ENCODE measurements around the gene RNF130. TPM values are rescaled to one million over a fixed set of nuclear protein-coding genes. Genes with fewer than 3 reads are reported as not detected.

Gene RNF130
- total RNA-seq, 1 donor from 2014 or later = 29.8 TPM

DNA sequence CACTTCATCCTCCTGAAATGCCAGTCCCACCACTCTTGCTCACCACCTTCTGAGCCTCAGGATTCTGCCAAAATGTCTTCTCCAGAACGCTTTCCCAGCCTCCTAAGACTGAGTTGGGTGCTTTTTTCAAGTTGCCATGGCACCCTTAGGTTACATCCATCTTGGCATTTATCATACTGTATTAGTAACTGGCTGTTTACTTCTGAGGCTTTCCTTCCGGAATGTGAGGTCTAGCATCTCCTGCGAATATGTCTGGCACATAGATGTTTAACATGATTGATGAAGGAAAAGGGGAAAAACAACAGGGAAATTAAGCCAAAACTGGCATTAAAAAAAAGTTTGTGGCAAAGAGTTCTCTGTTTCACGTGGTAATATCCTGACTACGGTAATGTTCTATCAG, 24.9 kb downstream of the RNF130 start:
- H3K4me1 ChIP-seq (ENCODE audit: insufficient read depth, low read length) = no peaks in the 10 kb centered on the region
- H3K36me3 Mint-ChIP-seq (ENCODE audit: low read depth, unreplicated experiment) = peaks cover 6% of the 10 kb centered on the region
- H4K20me1 ChIP-seq (ENCODE audit: insufficient read depth, low read length) = peaks cover 46% of the 10 kb centered on the region
- no peak overlapping the region for H2AFZ ChIP-seq (ENCODE audit: low read depth, low read length)
- no peaks in the 10 kb centered on the region for H3K36me3 ChIP-seq (ENCODE audit: insufficient read depth, low read length)
- no peak overlapping the region for H3K9ac ChIP-seq (ENCODE audit: low read length)
- no peak overlapping the region for H3K4me3 Mint-ChIP-seq (ENCODE audit: unreplicated experiment)
- H3K9me3 ChIP-seq (ENCODE audit: insufficient read depth, low read depth, low read length) = no peaks in the 10 kb centered on the region
- H3K27me3 Mint-ChIP-seq (ENCODE audit: low read depth, unreplicated experiment) = no peaks in the 10 kb centered on the region
- no peak for FAIRE-seq
- peaks cover 66% of the 10 kb centered on the region for H3K79me2 ChIP-seq (ENCODE audit: insufficient read depth, low read length)
- DNase-seq (ENCODE audit: low read depth) = peak; percentile 70
- H3K4me1 Mint-ChIP-seq (ENCODE audit: low read depth, unreplicated experiment) = peaks cover 16% of the 10 kb centered on the region
- no peak for TF ChIP-seq EZH2 (IDR thresholded peaks at IDR 0.05; ENCODE audit: insufficient read depth, low read length)
- TF ChIP-seq, protein P1, sequence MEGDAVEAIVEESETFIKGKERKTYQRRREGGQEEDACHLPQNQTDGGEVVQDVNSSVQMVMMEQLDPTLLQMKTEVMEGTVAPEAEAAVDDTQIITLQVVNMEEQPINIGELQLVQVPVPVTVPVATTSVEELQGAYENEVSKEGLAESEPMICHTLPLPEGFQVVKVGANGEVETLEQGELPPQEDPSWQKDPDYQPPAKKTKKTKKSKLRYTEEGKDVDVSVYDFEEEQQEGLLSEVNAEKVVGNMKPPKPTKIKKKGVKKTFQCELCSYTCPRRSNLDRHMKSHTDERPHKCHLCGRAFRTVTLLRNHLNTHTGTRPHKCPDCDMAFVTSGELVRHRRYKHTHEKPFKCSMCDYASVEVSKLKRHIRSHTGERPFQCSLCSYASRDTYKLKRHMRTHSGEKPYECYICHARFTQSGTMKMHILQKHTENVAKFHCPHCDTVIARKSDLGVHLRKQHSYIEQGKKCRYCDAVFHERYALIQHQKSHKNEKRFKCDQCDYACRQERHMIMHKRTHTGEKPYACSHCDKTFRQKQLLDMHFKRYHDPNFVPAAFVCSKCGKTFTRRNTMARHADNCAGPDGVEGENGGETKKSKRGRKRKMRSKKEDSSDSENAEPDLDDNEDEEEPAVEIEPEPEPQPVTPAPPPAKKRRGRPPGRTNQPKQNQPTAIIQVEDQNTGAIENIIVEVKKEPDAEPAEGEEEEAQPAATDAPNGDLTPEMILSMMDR (IDR thresholded peaks at IDR 0.05; ENCODE audit: insufficient read depth, low read depth, low read length) = no peak
- peaks cover 2% of the 10 kb centered on the region for H3K9me3 Mint-ChIP-seq (ENCODE audit: unreplicated experiment)
- no peak overlapping the region for H3K4me2 ChIP-seq (ENCODE audit: low read length)
- no peak overlapping the region for H3K27ac ChIP-seq (ENCODE audit: low read depth, low read length)
- H3K27me3 ChIP-seq (ENCODE audit: insufficient read depth, low read length) = no peaks in the 10 kb centered on the region
- no peak overlapping the region for H3K4me3 ChIP-seq (ENCODE audit: insufficient read depth, low read depth, low read length)
- no peak overlapping the region for H3K27ac Mint-ChIP-seq (ENCODE audit: unreplicated experiment)

DNA sequence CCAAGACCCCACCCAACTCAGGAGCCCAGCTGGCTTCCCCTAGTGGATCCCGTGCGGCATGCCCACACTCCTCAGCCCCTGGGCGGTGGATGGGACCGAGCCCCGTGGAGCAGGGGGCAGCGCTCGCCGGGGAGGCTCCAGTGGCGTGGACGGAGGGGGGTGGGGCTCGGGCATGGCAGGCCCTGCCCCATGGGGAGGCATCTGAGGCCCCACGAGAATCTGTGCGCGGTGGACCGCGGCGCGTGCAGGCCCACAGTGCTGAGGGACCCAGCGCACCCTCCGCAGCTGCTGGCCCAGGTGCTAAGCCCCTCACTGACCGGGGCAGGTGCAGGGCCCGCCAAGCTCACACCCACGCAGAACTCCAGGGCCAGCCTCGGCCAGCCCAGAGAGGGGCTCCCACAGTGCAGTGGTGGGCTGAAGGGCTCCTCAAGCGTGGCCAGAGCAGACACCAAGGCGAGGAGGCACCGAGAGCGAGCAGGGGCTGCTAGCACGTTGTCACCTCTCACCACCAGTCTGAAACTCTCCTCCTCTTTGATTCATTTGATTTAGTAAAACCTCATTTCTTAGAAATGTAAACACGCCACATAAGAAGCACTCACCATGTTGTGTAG, 25.6 kb downstream of the RNF130 start:
- H3K4me3 ChIP-seq (ENCODE audit: insufficient read depth, low read depth, low read length) = no peak overlapping the region
- DNase-seq (ENCODE audit: low read depth) = no peak
- Mint-ChIP-seq H3K9me3 (ENCODE audit: unreplicated experiment) (peaks cover 2% of the 10 kb centered on the region), H3K4me1 (ENCODE audit: low read depth, unreplicated experiment) (peaks cover 19% of the 10 kb centered on the region), H3K27ac (ENCODE audit: unreplicated experiment) (no peak overlapping the region), H3K4me3 (ENCODE audit: unreplicated experiment) (no peak overlapping the region), H3K36me3 (ENCODE audit: low read depth, unreplicated experiment) (peaks cover 6% of the 10 kb centered on the region), H3K27me3 (ENCODE audit: low read depth, unreplicated experiment) (no peaks in the 10 kb centered on the region)
- H3K36me3 ChIP-seq (ENCODE audit: insufficient read depth, low read length) = no peaks in the 10 kb centered on the region
- H3K79me2 ChIP-seq (ENCODE audit: insufficient read depth, low read length) = peaks cover 67% of the 10 kb centered on the region
- H3K4me2 ChIP-seq (ENCODE audit: low read length) = no peak overlapping the region
- H3K4me1 ChIP-seq (ENCODE audit: insufficient read depth, low read length) = no peaks in the 10 kb centered on the region
- no peaks in the 10 kb centered on the region for H3K9me3 ChIP-seq (ENCODE audit: insufficient read depth, low read depth, low read length)
- no peak overlapping the region for H2AFZ ChIP-seq (ENCODE audit: low read depth, low read length)
- no peaks in the 10 kb centered on the region for H3K27me3 ChIP-seq (ENCODE audit: insufficient read depth, low read length)
- H4K20me1 ChIP-seq (ENCODE audit: insufficient read depth, low read length) = peaks cover 46% of the 10 kb centered on the region
- H3K27ac ChIP-seq (ENCODE audit: low read depth, low read length) = no peak overlapping the region
- no peak for FAIRE-seq
- no peak for TF ChIP-seq EZH2 (IDR thresholded peaks at IDR 0.05; ENCODE audit: insufficient read depth, low read length)
- TF ChIP-seq, protein P1 (IDR thresholded peaks at IDR 0.05; ENCODE audit: insufficient read depth, low read depth, low read length) = no peak
- H3K9ac ChIP-seq (ENCODE audit: low read length) = no peak overlapping the region

DNA sequence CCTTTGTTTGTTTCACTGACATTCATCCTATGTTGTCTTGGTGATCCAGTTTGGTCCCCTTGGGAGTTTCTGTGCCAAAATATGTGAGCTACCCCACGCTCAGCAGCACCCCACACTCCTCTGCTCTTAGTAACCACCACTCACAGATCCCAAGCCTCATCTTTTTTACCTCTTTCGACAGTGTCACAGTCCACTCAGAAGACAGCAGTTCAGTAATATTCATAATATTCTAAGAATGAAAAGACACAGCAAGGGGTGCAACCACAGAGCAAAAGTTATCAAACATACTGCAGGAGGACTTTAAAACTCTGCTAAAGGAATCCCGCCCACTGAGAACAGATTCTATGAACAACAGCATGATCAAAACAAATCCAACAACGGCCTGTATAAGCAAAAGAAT, 28.2 kb downstream of the RNF130 start:
- peak overlapping the region; percentile 21 for H3K4me2 ChIP-seq (ENCODE audit: low read length)
- H3K9me3 Mint-ChIP-seq (ENCODE audit: unreplicated experiment) = peaks cover 2% of the 10 kb centered on the region
- no peak for FAIRE-seq
- H3K27me3 Mint-ChIP-seq (ENCODE audit: low read depth, unreplicated experiment) = no peaks in the 10 kb centered on the region
- peaks cover 4% of the 10 kb centered on the region for H3K4me1 ChIP-seq (ENCODE audit: insufficient read depth, low read length)
- peak; percentile 42 for DNase-seq (ENCODE audit: low read depth)
- no peak overlapping the region for H3K4me3 Mint-ChIP-seq (ENCODE audit: unreplicated experiment)
- no peak overlapping the region for H3K27ac ChIP-seq (ENCODE audit: low read depth, low read length)
- H3K4me3 ChIP-seq (ENCODE audit: insufficient read depth, low read depth, low read length) = no peak overlapping the region
- H3K36me3 Mint-ChIP-seq (ENCODE audit: low read depth, unreplicated experiment) = peaks cover 12% of the 10 kb centered on the region
- H3K27ac Mint-ChIP-seq (ENCODE audit: unreplicated experiment) = no peak overlapping the region
- no peaks in the 10 kb centered on the region for H3K36me3 ChIP-seq (ENCODE audit: insufficient read depth, low read length)
- no peaks in the 10 kb centered on the region for H3K9me3 ChIP-seq (ENCODE audit: insufficient read depth, low read depth, low read length)
- H3K79me2 ChIP-seq (ENCODE audit: insufficient read depth, low read length) = peaks cover 46% of the 10 kb centered on the region
- no peaks in the 10 kb centered on the region for H3K27me3 ChIP-seq (ENCODE audit: insufficient read depth, low read length)
- H4K20me1 ChIP-seq (ENCODE audit: insufficient read depth, low read length) = peaks cover 21% of the 10 kb centered on the region
- TF ChIP-seq, protein P1 (IDR thresholded peaks at IDR 0.05; ENCODE audit: insufficient read depth, low read depth, low read length) = no peak
- no peak for TF ChIP-seq EZH2 (IDR thresholded peaks at IDR 0.05; ENCODE audit: insufficient read depth, low read length)
- H2AFZ ChIP-seq (ENCODE audit: low read depth, low read length) = no peak overlapping the region
- H3K4me1 Mint-ChIP-seq (ENCODE audit: low read depth, unreplicated experiment) = peaks cover 15% of the 10 kb centered on the region
- no peak overlapping the region for H3K9ac ChIP-seq (ENCODE audit: low read length)

Data from astrocyte (in vitro differentiated cells and primary cell).